ENCODE measurements around the gene PIP5K1C. TPM values are rescaled to one million over a fixed set of nuclear protein-coding genes. Genes with fewer than 3 reads are reported as not detected.

The PIP5K1C gene
- total RNA-seq, 4 donors from 2014 or later, result 25.4 to 91.1 (median 36.4) TPM

GRCh38 chr19:3591876-3592613 is 108.2 kb downstream of the PIP5K1C start:
- WGBS, 2 donors (ENCODE audit: low coverage in 1 of 2), result 83% methylated on average over 8 of the region's 9 CpGs; no CpG with 5 or more reads in 1 of the 2 donors
- intact Hi-C loops (cut with DNase I; ENCODE audit: low total_unique reads) (no loop called here), in situ Hi-C loops (cut with MboI; ENCODE audit: low pct_ligation_motif_present in 1 of 4, low pct_unique_long_range_greater_than_20kb in 1 of 4, low sequenced_read_pairs in 3 of 4) (no loop called here)
- no peak for DNase-seq
- Histone ChIP-seq H3K4me3 (no peak overlapping the region), H3K4me1 (peaks cover 0 to under 1% (median 0%) of the 10 kb centered on the region in 4 donors), H3K9me3 (no peaks in the 10 kb centered on the region), H3K27ac (no peak overlapping the region), H3K36me3 (no peaks in the 10 kb centered on the region), H3K27me3 (peaks cover 11% of the 10 kb centered on the region)
- TF ChIP-seq CTCF (IDR thresholded peaks at IDR 0.05) (no peak), POLR2A (IDR thresholded peaks at IDR 0.05) (no peak), POLR2AphosphoS5 (IDR thresholded peaks at IDR 0.05) (no peak), EP300 (IDR thresholded peaks at IDR 0.05; ENCODE audit: low read depth) (no peak)

GRCh38 chr19:3590991-3591659 is 109.1 kb downstream of the PIP5K1C start:
- no peak for TF ChIP-seq CTCF (IDR thresholded peaks at IDR 0.05)
- no peak for TF ChIP-seq EP300 (IDR thresholded peaks at IDR 0.05; ENCODE audit: low read depth)
- TF ChIP-seq POLR2A (IDR thresholded peaks at IDR 0.05), result no peak
- no peak for TF ChIP-seq POLR2AphosphoS5 (IDR thresholded peaks at IDR 0.05)
- in situ Hi-C loops (cut with MboI; ENCODE audit: low pct_ligation_motif_present in 1 of 4, low pct_unique_long_range_greater_than_20kb in 1 of 4, low sequenced_read_pairs in 3 of 4), result no loop called here
- Histone ChIP-seq H3K4me3 (no peak overlapping the region), H3K36me3 (no peaks in the 10 kb centered on the region), H3K4me1 (peaks cover 0 to 9% (median under 1%) of the 10 kb centered on the region in 4 donors), H3K9me3 (no peaks in the 10 kb centered on the region), H3K27ac (no peak overlapping the region), H3K27me3 (peaks cover 18% of the 10 kb centered on the region)
- no peak for DNase-seq
- WGBS, 2 donors (ENCODE audit: low coverage in 1 of 2), result 87% methylated on average over 7 of the region's 8 CpGs; no CpG with 5 or more reads in 1 of the 2 donors
- intact Hi-C loops (cut with DNase I; ENCODE audit: low total_unique reads), result no loop called here

GRCh38 chr19:3589949-3590348 is 110.3 kb downstream of the PIP5K1C start:
- no peak overlapping the region for H3K4me3 ChIP-seq
- no peak overlapping the region for H3K27ac ChIP-seq
- TF ChIP-seq POLR2A (IDR thresholded peaks at IDR 0.05) (no peak), CTCF (IDR thresholded peaks at IDR 0.05) (no peak), EP300 (IDR thresholded peaks at IDR 0.05; ENCODE audit: low read depth) (no peak), POLR2AphosphoS5 (IDR thresholded peaks at IDR 0.05) (no peak)
- intact Hi-C loops (cut with DNase I; ENCODE audit: low total_unique reads), result no loop called here
- in situ Hi-C loops (cut with MboI; ENCODE audit: low pct_ligation_motif_present in 1 of 4, low pct_unique_long_range_greater_than_20kb in 1 of 4, low sequenced_read_pairs in 3 of 4), result no loop called here
- no peaks in the 10 kb centered on the region for H3K36me3 ChIP-seq
- no peak for DNase-seq
- H3K9me3 ChIP-seq, result no peaks in the 10 kb centered on the region
- WGBS, 2 donors (ENCODE audit: low coverage in 1 of 2), result 94 to 100% methylated on average over 3 to 20 of the region's 22 CpGs
- peaks cover 3 to 17% (median 8%) of the 10 kb centered on the region in 4 donors for H3K4me1 ChIP-seq
- peaks cover 30% of the 10 kb centered on the region for H3K27me3 ChIP-seq

GRCh38 chr19:3589439-3589838 is 110.8 kb downstream of the PIP5K1C start:
- H3K36me3 ChIP-seq, result no peaks in the 10 kb centered on the region
- no peak overlapping the region for H3K27ac ChIP-seq
- intact Hi-C loops (cut with DNase I; ENCODE audit: low total_unique reads), result no loop called here
- H3K4me3 ChIP-seq, result no peak overlapping the region
- WGBS, 2 donors (ENCODE audit: low coverage in 1 of 2), result 83 to 93% methylated on average over 4 to 11 of the region's 11 CpGs
- in situ Hi-C loops (cut with MboI; ENCODE audit: low pct_ligation_motif_present in 1 of 4, low pct_unique_long_range_greater_than_20kb in 1 of 4, low sequenced_read_pairs in 3 of 4), result no loop called here
- TF ChIP-seq POLR2AphosphoS5 (IDR thresholded peaks at IDR 0.05), result no peak
- no peak for TF ChIP-seq CTCF (IDR thresholded peaks at IDR 0.05)
- TF ChIP-seq EP300 (IDR thresholded peaks at IDR 0.05; ENCODE audit: low read depth), result no peak
- TF ChIP-seq POLR2A (IDR thresholded peaks at IDR 0.05), result no peak
- peaks cover 32% of the 10 kb centered on the region for H3K27me3 ChIP-seq
- H3K9me3 ChIP-seq, result no peaks in the 10 kb centered on the region
- no peak for DNase-seq
- H3K4me1 ChIP-seq, result peaks cover 3 to 17% (median 8%) of the 10 kb centered on the region in 4 donors
